ENCODE measurements around the gene CD93.

GRCh38 chr20:23108871-23109270 is 22.7 kb upstream of the CD93 start:
- TF ChIP-seq MAX (IDR thresholded peaks at IDR 0.05) (no peak), GTF2F1 (IDR thresholded peaks at IDR 0.05; ENCODE audit: borderline replicate concordance, low read depth, low read length) (no peak), TAF7 (optimal IDR thresholded peaks at IDR 0.05; ENCODE audit: borderline replicate concordance, low read depth, low read length) (no peak), CTCF (IDR thresholded peaks at IDR 0.05; ENCODE audit: control extremely low read depth in 1 of 3, insufficient read depth in 1 of 3, low read depth in 1 of 3, low read length in 3 of 3) (no peak)

Data from H1 (cell line).